A549 (cell line): Measurements from ENCODE around the gene PDLIM7. TPM values are rescaled to one million over a fixed set of nuclear protein-coding genes. Genes with fewer than 3 reads are reported as not detected.

Experiments used
- polyA plus RNA-seq, 4 experiments: library from polyadenylated mRNA; depleted of rRNA in 3 of 4; stranded (reverse); fragments of >200 nt; fragmentation: RNase III in 1 of 4; extraction: RNeasy Plus Mini Kit Qiagen cat#74134 plus additional on column Dnase treatment in 1 of 4; gene quantifications; 2 replicates in 3 of 4; 3 replicates in 1 of 4; pipeline ENCODE4 v1.2.3, GENCODE V29; 2011 to 2017

The PDLIM7 gene
- polyA plus RNA-seq, 2 of the 4 experiments (the other 2 are of a cell fraction), result 30.7 to 124 TPM

Other genes starting within 250 kb of the PDLIM7 start
- 31.2 and 31.3 TPM in 2 replicates for gene RAB24, start 193.9 kb downstream of the PDLIM7 start, polyA plus RNA-seq (2011; rRNA removed)
- 30.0 to 34.5 TPM (median 33.7 TPM) in 3 replicates for gene RAB24, start 193.9 kb downstream of the PDLIM7 start, polyA plus RNA-seq (2017; fragmentation: RNase III; extraction: RNeasy Plus Mini Kit Qiagen cat#74134 plus additional on column Dnase treatment)
- 218 and 227 TPM in 2 replicates for gene PRELID1, start 193.8 kb downstream of the PDLIM7 start, polyA plus RNA-seq (2011; rRNA removed)
- gene PRELID1, start 193.8 kb downstream of the PDLIM7 start, polyA plus RNA-seq (2017; fragmentation: RNase III; extraction: RNeasy Plus Mini Kit Qiagen cat#74134 plus additional on column Dnase treatment), result 234 to 268 TPM (median 250 TPM) in 3 replicates
- gene MXD3, start 185.7 kb downstream of the PDLIM7 start, polyA plus RNA-seq (2011; rRNA removed), result 4.1 and 5.3 TPM in 2 replicates
- gene MXD3, start 185.7 kb downstream of the PDLIM7 start, polyA plus RNA-seq (2017; fragmentation: RNase III; extraction: RNeasy Plus Mini Kit Qiagen cat#74134 plus additional on column Dnase treatment), result 12.4 to 16.9 TPM (median 15.2 TPM) in 3 replicates
- gene LMAN2, start 145.9 kb downstream of the PDLIM7 start, polyA plus RNA-seq (2011; rRNA removed), result 123 and 172 TPM in 2 replicates
- 207 to 222 TPM (median 210 TPM) in 3 replicates for gene LMAN2, start 145.9 kb downstream of the PDLIM7 start, polyA plus RNA-seq (2017; fragmentation: RNase III; extraction: RNeasy Plus Mini Kit Qiagen cat#74134 plus additional on column Dnase treatment)
- gene RGS14, start 139.7 kb downstream of the PDLIM7 start, polyA plus RNA-seq (2011; rRNA removed), result 3.9 and 5.8 TPM in 2 replicates
- gene RGS14, start 139.7 kb downstream of the PDLIM7 start, polyA plus RNA-seq (2017; fragmentation: RNase III; extraction: RNeasy Plus Mini Kit Qiagen cat#74134 plus additional on column Dnase treatment), result 5.2 to 8.4 TPM (median 6.4 TPM) in 3 replicates
- not detected in 2 replicates for gene SLC34A1, start 113.2 kb downstream of the PDLIM7 start, polyA plus RNA-seq (2011; rRNA removed)
- gene SLC34A1, start 113.2 kb downstream of the PDLIM7 start, polyA plus RNA-seq (2017; fragmentation: RNase III; extraction: RNeasy Plus Mini Kit Qiagen cat#74134 plus additional on column Dnase treatment), result 0.03 TPM in 2 of 3 replicates, not detected in the other
- gene PFN3, start 96.9 kb downstream of the PDLIM7 start, polyA plus RNA-seq (2011; rRNA removed), result not detected in 2 replicates
- not detected in 3 replicates for gene PFN3, start 96.9 kb downstream of the PDLIM7 start, polyA plus RNA-seq (2017; fragmentation: RNase III; extraction: RNeasy Plus Mini Kit Qiagen cat#74134 plus additional on column Dnase treatment)
- gene F12, start 88.0 kb downstream of the PDLIM7 start, polyA plus RNA-seq (2011; rRNA removed), result 5.3 TPM in 2 replicates
- gene F12, start 88.0 kb downstream of the PDLIM7 start, polyA plus RNA-seq (2017; fragmentation: RNase III; extraction: RNeasy Plus Mini Kit Qiagen cat#74134 plus additional on column Dnase treatment), result 14.3 to 15.5 TPM (median 14.5 TPM) in 3 replicates
- 16.5 and 20.1 TPM in 2 replicates for gene GRK6, start 70.9 kb downstream of the PDLIM7 start, polyA plus RNA-seq (2011; rRNA removed)
- 26.3 to 28.8 TPM (median 26.8 TPM) in 3 replicates for gene GRK6, start 70.9 kb downstream of the PDLIM7 start, polyA plus RNA-seq (2017; fragmentation: RNase III; extraction: RNeasy Plus Mini Kit Qiagen cat#74134 plus additional on column Dnase treatment)
- 1.8 and 2.2 TPM in 2 replicates for gene PRR7, start 50.8 kb downstream of the PDLIM7 start, polyA plus RNA-seq (2011; rRNA removed)
- 11.0 to 12.1 TPM (median 11.2 TPM) in 3 replicates for gene PRR7, start 50.8 kb downstream of the PDLIM7 start, polyA plus RNA-seq (2017; fragmentation: RNase III; extraction: RNeasy Plus Mini Kit Qiagen cat#74134 plus additional on column Dnase treatment)
- gene DBN1, start 24.0 kb downstream of the PDLIM7 start, polyA plus RNA-seq (2011; rRNA removed), result 32.6 and 47.7 TPM in 2 replicates
- gene DBN1, start 24.0 kb downstream of the PDLIM7 start, polyA plus RNA-seq (2017; fragmentation: RNase III; extraction: RNeasy Plus Mini Kit Qiagen cat#74134 plus additional on column Dnase treatment), result 92.4 to 118 TPM (median 107 TPM) in 3 replicates
- gene DOK3, start 12.2 kb upstream of the PDLIM7 start, polyA plus RNA-seq (2011; rRNA removed), result 1.3 and 1.8 TPM in 2 replicates
- 7.1 to 9.1 TPM (median 7.4 TPM) in 3 replicates for gene DOK3, start 12.2 kb upstream of the PDLIM7 start, polyA plus RNA-seq (2017; fragmentation: RNase III; extraction: RNeasy Plus Mini Kit Qiagen cat#74134 plus additional on column Dnase treatment)
- gene DDX41, start 19.4 kb upstream of the PDLIM7 start, polyA plus RNA-seq (2011; rRNA removed), result 87.7 and 90.7 TPM in 2 replicates
- gene DDX41, start 19.4 kb upstream of the PDLIM7 start, polyA plus RNA-seq (2017; fragmentation: RNase III; extraction: RNeasy Plus Mini Kit Qiagen cat#74134 plus additional on column Dnase treatment), result 121 to 177 TPM (median 172 TPM) in 3 replicates
- gene FAM193B, start 57.0 kb upstream of the PDLIM7 start, polyA plus RNA-seq (2011; rRNA removed), result 19.4 and 23.0 TPM in 2 replicates
- gene FAM193B, start 57.0 kb upstream of the PDLIM7 start, polyA plus RNA-seq (2017; fragmentation: RNase III; extraction: RNeasy Plus Mini Kit Qiagen cat#74134 plus additional on column Dnase treatment), result 24.9 to 31.9 TPM (median 28.9 TPM) in 3 replicates
- 168 and 212 TPM in 2 replicates for gene TMED9, start 94.6 kb upstream of the PDLIM7 start, polyA plus RNA-seq (2011; rRNA removed)
- gene TMED9, start 94.6 kb upstream of the PDLIM7 start, polyA plus RNA-seq (2017; fragmentation: RNase III; extraction: RNeasy Plus Mini Kit Qiagen cat#74134 plus additional on column Dnase treatment), result 218 to 239 TPM (median 236 TPM) in 3 replicates
- gene B4GALT7, start 102.5 kb upstream of the PDLIM7 start, polyA plus RNA-seq (2011; rRNA removed), result 13.0 and 13.3 TPM in 2 replicates
- 17.1 to 18.2 TPM (median 18.0 TPM) in 3 replicates for gene B4GALT7, start 102.5 kb upstream of the PDLIM7 start, polyA plus RNA-seq (2017; fragmentation: RNase III; extraction: RNeasy Plus Mini Kit Qiagen cat#74134 plus additional on column Dnase treatment)